Astrocyte (in vitro differentiated cells and primary cell): ENCODE data around the gene ARHGEF40. TPM values are rescaled to one million over a fixed set of nuclear protein-coding genes. Genes with fewer than 3 reads are reported as not detected.

Source experiments
- DNase-seq: peaks from one replicate; pipeline ENCODE4 v3.0.0-alpha.2; 2010; ENCODE audit warnings: low read depth
- FAIRE-seq: peaks from 2 replicates; lab custom pipeline; 2011; peaks lifted over from hg19 to GRCh38; lab: Jason Lieb, UNC
- H2AFZ ChIP-seq: 2 replicates; pipeline ENCODE4 v1.6.0; 2012; ENCODE audit warnings: low read depth, low read length, inconsistent platforms
- H3K27ac ChIP-seq: 2 replicates; pipeline ENCODE4 v1.5.1; 2011; ENCODE audit warnings: low read depth, low read length, inconsistent platforms
- H3K27me3 ChIP-seq: 2 replicates; pipeline ENCODE4 v1.6.0; 2011; ENCODE audit warnings: low read length, inconsistent platforms; ENCODE audit not compliant: insufficient read depth
- H3K36me3 ChIP-seq: 2 replicates; pipeline ENCODE4 v1.5.1; 2011; ENCODE audit warnings: low read length, inconsistent platforms; ENCODE audit not compliant: insufficient read depth
- H3K4me1 ChIP-seq: 2 replicates; pipeline ENCODE4 v1.5.1; 2011; ENCODE audit warnings: low read length, inconsistent platforms; ENCODE audit not compliant: insufficient read depth
- H3K4me2 ChIP-seq: 2 replicates; pipeline ENCODE4 v1.6.0; 2012; ENCODE audit warnings: low read length, inconsistent platforms
- H3K4me3 ChIP-seq: 2 replicates; pipeline ENCODE4 v1.5.1; 2011; ENCODE audit warnings: low read depth, mild to moderate bottlenecking, low read length, inconsistent platforms; ENCODE audit not compliant: insufficient read depth
- H3K79me2 ChIP-seq: 2 replicates; pipeline ENCODE4 v1.6.0; 2012; ENCODE audit warnings: mild to moderate bottlenecking, low read length, inconsistent platforms; ENCODE audit not compliant: insufficient read depth
- H3K9ac ChIP-seq: 2 replicates; pipeline ENCODE4 v1.6.0; 2012; ENCODE audit warnings: mild to moderate bottlenecking, low read length, inconsistent platforms
- H3K9me3 ChIP-seq: 2 replicates; pipeline ENCODE4 v1.5.1; 2012; ENCODE audit warnings: low read depth, mild to moderate bottlenecking, low read length, inconsistent platforms; ENCODE audit not compliant: insufficient read depth
- H4K20me1 ChIP-seq: 2 replicates; pipeline ENCODE4 v1.6.0; 2012; ENCODE audit warnings: low read length, inconsistent platforms; ENCODE audit not compliant: insufficient read depth
- H3K27ac Mint-ChIP-seq: one replicate; pipeline ENCODE4 v1.8.0; 2021; ENCODE audit warnings: mild to moderate bottlenecking, mixed read lengths; ENCODE audit not compliant: unreplicated experiment
- H3K27me3 Mint-ChIP-seq: one replicate; pipeline ENCODE4 v1.8.0; 2021; ENCODE audit warnings: low read depth, mixed read lengths; ENCODE audit not compliant: unreplicated experiment
- H3K36me3 Mint-ChIP-seq: one replicate; pipeline ENCODE4 v1.8.0; 2021; ENCODE audit warnings: low read depth, mixed read lengths; ENCODE audit not compliant: unreplicated experiment
- H3K4me1 Mint-ChIP-seq: one replicate; pipeline ENCODE4 v1.8.0; 2021; ENCODE audit warnings: low read depth, mixed read lengths; ENCODE audit not compliant: unreplicated experiment
- H3K4me3 Mint-ChIP-seq: one replicate; pipeline ENCODE4 v1.8.0; 2021; ENCODE audit warnings: mild to moderate bottlenecking, moderate library complexity, mixed read lengths; ENCODE audit not compliant: unreplicated experiment
- H3K9me3 Mint-ChIP-seq: one replicate; pipeline ENCODE4 v1.8.0; 2021; ENCODE audit warnings: mild to moderate bottlenecking, mixed read lengths; ENCODE audit not compliant: unreplicated experiment
- EZH2 ChIP-seq: IDR thresholded peaks from 2 replicates; pipeline ENCODE4 v1.6.1; 2012; ENCODE audit warnings: mild to moderate bottlenecking, low read length, inconsistent platforms; ENCODE audit not compliant: insufficient read depth
- total RNA-seq: library from RNA; stranded (reverse); gene quantifications from 2 replicates; pipeline ENCODE4 v1.2.1, GENCODE V29; 2021
- TF ChIP-seq, protein P1 (sequence below): IDR thresholded peaks from 2 replicates; pipeline ENCODE4 v1.5.1; 2011; ENCODE audit warnings: low read depth, mild to moderate bottlenecking, inconsistent platforms, low read length, moderate library complexity; ENCODE audit not compliant: insufficient read depth

The ARHGEF40 gene
- total RNA-seq, 1 donor from 2014 or later = 99.9 TPM

DNA sequence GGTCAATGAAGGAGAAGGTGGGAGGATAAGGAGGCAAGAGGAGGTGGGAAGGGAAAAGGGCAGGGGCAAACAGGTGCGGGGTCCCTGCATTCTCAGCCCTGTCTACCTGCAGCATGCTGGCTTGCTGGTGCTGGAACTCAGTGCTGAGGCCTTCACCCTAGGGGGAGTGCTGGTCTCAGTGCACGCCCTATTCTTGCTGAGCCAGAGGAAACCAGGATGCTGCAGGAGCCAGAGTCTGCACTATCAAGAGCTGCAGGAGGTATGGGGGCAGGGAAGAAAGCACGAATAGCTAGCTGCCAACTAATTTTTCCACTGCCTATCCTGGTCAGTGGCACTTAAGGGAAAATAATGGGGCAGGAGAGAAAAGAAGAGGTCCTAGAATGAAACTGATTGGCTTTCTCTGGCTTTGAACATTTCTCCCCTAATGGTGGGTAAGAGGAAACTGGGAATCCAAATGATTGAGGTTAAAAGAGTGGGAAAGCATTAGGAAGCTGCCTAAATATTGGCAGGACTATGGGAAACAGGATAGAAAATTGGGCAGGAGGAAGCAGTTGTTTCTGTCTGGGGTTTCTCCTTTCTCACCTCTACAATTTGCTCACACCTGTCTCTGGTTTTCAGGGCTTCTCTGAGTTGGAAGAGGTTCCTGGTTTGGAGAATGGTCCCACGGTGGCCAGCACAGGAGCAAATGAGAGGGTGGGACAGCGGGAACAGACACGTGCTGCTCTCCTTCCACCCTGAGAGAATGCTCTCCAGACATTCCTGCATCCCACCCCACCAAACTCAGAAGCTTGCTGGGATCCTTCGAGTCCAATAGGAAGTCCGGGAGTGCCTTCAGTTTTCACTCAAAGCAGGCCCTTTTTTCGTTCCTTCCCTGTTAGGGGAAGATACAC lies 32.7 kb downstream of the ARHGEF40 start:
- H3K4me3 Mint-ChIP-seq = peak overlapping the region; percentile 97
- H3K27ac Mint-ChIP-seq = peak overlapping the region; percentile 94
- peaks cover 33% of the 10 kb centered on the region for H3K4me1 ChIP-seq
- no peaks in the 10 kb centered on the region for H3K36me3 Mint-ChIP-seq
- TF ChIP-seq, protein P1, sequence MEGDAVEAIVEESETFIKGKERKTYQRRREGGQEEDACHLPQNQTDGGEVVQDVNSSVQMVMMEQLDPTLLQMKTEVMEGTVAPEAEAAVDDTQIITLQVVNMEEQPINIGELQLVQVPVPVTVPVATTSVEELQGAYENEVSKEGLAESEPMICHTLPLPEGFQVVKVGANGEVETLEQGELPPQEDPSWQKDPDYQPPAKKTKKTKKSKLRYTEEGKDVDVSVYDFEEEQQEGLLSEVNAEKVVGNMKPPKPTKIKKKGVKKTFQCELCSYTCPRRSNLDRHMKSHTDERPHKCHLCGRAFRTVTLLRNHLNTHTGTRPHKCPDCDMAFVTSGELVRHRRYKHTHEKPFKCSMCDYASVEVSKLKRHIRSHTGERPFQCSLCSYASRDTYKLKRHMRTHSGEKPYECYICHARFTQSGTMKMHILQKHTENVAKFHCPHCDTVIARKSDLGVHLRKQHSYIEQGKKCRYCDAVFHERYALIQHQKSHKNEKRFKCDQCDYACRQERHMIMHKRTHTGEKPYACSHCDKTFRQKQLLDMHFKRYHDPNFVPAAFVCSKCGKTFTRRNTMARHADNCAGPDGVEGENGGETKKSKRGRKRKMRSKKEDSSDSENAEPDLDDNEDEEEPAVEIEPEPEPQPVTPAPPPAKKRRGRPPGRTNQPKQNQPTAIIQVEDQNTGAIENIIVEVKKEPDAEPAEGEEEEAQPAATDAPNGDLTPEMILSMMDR = no peak
- no peak for TF ChIP-seq EZH2
- no peaks in the 10 kb centered on the region for H3K27me3 Mint-ChIP-seq
- H3K9me3 Mint-ChIP-seq = no peaks in the 10 kb centered on the region
- peaks cover 8% of the 10 kb centered on the region for H3K27me3 ChIP-seq
- peak overlapping the region; percentile 97 for H3K9ac ChIP-seq
- FAIRE-seq = no peak
- H3K4me1 Mint-ChIP-seq = peaks cover 54% of the 10 kb centered on the region
- H3K9me3 ChIP-seq = no peaks in the 10 kb centered on the region
- H4K20me1 ChIP-seq = no peaks in the 10 kb centered on the region
- H3K27ac ChIP-seq = peak overlapping the region; percentile 99
- H3K4me3 ChIP-seq = peak overlapping the region; percentile 71
- H3K79me2 ChIP-seq = no peaks in the 10 kb centered on the region
- peak overlapping the region; percentile 97 for H2AFZ ChIP-seq
- no peaks in the 10 kb centered on the region for H3K36me3 ChIP-seq
- H3K4me2 ChIP-seq = peak overlapping the region; percentile 94
- no peak for DNase-seq

DNA sequence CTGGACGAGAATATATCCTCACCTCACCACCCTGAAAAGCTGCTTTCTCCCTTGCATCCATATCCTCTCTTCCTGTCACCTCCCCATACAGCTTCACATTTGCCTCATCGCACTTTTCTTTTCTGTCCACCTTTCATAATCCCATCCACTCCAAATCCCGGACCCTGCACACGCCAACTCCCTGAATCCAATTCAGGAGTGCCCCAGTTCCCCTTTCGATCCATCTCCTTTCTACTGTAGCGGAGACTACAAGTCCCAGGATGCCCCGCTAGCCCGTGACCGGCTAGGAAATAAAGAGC lies 33.3 kb downstream of the ARHGEF40 start:
- Mint-ChIP-seq H3K9me3 (no peaks in the 10 kb centered on the region), H3K27me3 (no peaks in the 10 kb centered on the region), H3K4me1 (peaks cover 59% of the 10 kb centered on the region), H3K4me3 (peak overlapping the region; percentile 97), H3K36me3 (no peaks in the 10 kb centered on the region), H3K27ac (peak overlapping the region; percentile 94)
- no peaks in the 10 kb centered on the region for H3K79me2 ChIP-seq
- H4K20me1 ChIP-seq = no peaks in the 10 kb centered on the region
- DNase-seq (no peak), FAIRE-seq (no peak)
- H3K4me1 ChIP-seq = peaks cover 33% of the 10 kb centered on the region
- peak overlapping the region; percentile 97 for H3K9ac ChIP-seq
- H3K4me2 ChIP-seq = peak overlapping the region; percentile 94
- H3K4me3 ChIP-seq = peak overlapping the region; percentile 71
- no peaks in the 10 kb centered on the region for H3K9me3 ChIP-seq
- TF ChIP-seq EZH2 = no peak
- TF ChIP-seq, protein P1 = no peak
- peaks cover 8% of the 10 kb centered on the region for H3K27me3 ChIP-seq
- H2AFZ ChIP-seq = peak overlapping the region; percentile 97
- peak overlapping the region; percentile 99 for H3K27ac ChIP-seq
- no peaks in the 10 kb centered on the region for H3K36me3 ChIP-seq
